HG03159 (cell line): ENCODE data around the gene ACAT2.
"Not testable (repeated sequence)": the region's sequence is repeated elsewhere in the genome, so short reads cannot be mapped to it uniquely, and the experiment has no call there.

Experiments used
- ATAC-seq: cut with Tn5 transposase; IDR thresholded peaks from one replicate; pipeline ENCODE4 v1.9.1; 2021; ENCODE audit warnings: mild to moderate bottlenecking, moderate library complexity; ENCODE audit not compliant: unreplicated experiment

ACAT2 gene

DNA sequence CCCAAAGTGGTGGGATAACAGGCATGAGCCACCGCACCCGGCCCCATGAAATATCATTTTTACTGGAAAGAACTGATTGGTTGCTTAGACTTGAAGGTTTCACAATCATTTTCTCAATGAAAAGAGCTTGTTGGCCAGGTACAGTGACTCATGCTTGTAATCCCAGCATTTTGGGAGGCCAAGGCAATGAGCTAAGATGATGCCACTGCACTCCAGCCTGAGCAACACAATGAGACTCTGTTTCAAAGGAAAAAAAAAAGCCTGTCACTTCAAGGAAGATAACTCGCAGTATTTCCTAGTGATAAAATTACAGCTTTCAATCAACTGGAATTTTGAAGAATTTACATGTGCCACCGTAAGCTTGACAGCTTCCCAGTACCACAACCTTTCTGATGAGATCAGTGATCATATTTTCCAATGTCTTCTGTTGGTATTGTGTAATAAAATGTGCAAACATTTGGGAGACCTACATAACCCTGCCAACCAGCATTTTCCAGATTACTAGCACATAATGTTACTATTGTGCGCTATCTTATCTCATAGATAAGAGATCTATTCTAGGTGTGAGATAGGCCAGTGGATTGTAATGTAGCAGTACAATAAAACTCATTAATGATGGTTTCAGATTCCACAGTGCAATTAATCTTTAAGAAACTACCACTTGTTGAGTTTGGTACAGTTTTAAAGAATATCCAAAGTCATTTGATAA is 45.5 kb downstream of the ACAT2 start:
- ATAC-seq, result no peak

DNA sequence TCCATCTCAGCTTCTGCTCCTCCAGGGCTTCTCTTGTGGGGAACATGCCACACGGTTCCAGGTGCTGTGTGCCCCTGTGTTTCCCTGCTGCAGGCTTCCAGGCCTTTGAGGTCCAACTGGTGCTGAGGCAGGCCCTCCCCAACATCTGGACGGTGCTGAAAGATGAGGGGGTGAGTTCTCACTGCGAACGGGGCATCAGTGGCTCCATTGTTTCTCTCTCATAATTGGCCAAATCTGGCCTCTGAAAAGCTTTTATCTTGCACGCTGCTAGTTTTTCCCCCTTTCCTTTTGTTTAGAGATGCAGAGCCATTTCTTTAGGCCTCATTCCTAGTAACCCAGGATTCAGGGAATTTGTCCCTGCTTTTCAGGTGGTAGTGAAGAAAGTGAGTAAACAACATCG is 46.8 kb downstream of the ACAT2 start:
- no peak for ATAC-seq

DNA sequence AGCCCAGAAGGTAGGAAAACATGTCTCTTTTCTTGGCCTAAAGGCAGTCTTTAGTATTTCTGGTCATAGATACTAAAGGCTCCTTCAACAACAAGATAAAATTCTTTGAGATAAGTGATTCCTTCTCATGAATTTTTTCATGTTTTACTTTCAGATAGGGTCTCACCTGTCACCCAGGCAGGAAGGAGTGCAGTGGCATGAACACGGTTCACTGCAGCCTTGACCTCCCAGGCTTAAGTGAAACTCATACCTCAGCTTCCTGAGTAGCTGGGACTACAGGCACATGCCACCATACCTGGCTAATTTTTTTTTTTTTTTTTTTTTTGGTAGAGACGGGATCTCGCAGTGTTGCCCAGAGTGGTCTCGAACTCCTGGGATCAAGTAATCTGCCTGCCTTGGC is 47.3 kb downstream of the ACAT2 start:
- no peak for ATAC-seq

DNA sequence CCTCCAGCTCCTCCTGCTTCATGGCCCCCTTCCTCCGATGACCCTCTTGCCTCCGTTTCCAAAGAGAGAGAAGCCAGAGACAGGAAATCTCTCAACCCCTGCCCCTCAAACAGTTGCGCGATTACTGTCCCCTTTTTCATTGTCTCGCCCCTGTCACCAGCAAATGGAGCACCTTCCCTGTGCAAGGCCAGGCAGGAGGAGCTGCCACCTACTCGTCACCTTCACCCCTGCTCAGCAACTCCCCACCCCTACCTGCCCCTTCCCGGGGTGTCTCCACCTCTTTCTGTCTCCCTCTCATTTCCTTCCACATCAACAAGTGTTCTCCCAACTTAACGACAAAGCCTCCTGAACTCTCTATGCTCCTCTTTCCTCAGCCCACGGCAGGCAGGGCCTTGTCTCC is 51.9 kb downstream of the ACAT2 start:
- ATAC-seq, result no peak

DNA sequence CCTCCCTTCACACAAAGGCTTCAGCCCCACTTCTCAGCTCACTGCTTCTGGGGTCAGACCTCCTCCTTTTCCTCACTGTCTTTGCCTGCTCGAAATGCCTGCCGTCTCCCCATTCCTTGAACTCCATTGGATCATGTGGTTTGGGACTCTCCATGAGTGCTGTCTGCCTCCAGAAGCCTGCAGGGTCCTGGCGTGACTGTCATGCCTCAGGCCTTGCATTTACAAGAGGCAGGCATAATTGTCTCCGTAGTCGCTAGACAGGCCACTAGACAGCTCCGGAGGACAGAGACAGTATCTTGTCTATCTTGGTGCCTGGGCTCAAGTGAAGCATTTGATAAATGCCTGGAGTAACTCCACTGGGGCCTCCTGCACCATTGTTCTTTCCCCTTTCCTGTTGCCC is 53.6 kb downstream of the ACAT2 start:
- no peak for ATAC-seq

DNA sequence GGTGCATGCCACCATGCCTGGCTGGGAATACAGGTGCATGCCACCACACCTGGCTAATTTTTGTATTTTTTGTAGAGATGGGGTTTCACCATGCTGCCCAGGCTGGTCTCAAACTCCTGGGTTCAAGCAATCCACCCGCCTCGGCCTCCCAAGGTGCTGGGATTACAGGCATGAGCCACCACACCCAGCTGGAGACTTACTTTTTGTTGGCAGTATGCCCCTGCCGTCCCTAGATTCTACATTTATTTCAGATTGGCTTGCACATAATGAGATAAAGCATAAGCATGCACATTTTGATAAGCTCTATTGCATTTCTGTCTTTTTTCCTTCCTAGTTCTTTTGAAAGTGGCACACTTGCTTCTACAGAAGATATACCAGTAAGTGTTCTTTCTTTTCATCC is 54.9 kb downstream of the ACAT2 start:
- ATAC-seq, result not testable (repeated sequence)

DNA sequence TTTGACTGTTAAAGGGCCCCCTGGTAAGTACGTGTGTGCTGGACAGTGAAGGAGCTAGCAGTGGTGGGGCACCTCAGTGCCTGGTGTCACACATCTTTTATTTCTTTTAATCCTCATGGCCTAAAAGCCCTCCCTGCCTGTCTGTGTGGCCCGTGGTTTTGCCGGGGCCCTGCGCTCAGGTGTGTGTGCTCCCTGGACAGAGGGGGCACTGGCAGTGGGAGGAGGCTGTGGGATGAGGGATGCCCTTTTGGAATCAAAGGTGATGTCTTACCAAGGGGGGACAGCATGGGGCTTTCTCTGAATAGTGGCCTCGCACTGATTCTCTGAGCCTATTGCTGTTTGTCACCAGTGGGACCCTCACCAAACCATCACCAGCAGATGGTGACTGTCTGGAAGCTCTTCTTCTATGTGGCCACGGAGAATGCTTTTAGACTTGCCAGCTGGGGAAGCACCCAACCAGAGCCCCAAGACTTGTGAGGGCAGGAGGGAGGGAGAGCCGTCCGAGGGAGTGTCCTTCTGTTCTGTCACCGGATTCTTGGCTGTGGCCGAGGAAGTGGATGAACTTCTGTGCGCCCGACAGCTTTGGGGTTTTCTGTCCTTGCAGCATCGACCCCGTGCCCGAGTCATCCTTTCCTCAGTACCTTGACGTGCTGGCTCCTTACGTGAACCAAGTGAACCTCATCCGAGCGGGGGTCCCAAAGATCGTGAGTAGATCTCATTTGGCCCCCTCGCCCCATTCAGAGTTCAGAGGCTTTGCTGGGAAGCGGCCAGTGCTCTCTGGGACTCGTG is 56.3 kb downstream of the ACAT2 start:
- ATAC-seq, result no peak

DNA sequence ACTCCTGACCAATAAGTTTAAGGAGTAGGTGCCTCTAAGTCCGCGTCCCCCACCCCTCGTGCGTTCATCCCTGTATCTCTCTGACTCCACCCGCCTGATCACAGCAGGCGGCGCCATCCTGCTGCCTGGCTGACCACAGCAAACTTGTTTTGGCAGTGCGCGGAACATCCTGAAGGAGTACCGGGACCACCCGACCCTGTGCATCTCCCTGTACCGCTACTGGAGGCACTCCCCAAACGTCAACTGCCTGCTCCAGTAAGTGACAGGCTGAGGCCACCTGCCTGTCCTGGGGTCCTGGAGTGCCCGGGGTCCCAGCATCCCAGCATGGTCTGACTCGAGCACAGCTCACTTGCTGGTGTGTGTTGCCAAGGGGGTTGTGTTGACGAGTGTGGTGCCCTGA is 57.3 kb downstream of the ACAT2 start:
- ATAC-seq, result no peak

DNA sequence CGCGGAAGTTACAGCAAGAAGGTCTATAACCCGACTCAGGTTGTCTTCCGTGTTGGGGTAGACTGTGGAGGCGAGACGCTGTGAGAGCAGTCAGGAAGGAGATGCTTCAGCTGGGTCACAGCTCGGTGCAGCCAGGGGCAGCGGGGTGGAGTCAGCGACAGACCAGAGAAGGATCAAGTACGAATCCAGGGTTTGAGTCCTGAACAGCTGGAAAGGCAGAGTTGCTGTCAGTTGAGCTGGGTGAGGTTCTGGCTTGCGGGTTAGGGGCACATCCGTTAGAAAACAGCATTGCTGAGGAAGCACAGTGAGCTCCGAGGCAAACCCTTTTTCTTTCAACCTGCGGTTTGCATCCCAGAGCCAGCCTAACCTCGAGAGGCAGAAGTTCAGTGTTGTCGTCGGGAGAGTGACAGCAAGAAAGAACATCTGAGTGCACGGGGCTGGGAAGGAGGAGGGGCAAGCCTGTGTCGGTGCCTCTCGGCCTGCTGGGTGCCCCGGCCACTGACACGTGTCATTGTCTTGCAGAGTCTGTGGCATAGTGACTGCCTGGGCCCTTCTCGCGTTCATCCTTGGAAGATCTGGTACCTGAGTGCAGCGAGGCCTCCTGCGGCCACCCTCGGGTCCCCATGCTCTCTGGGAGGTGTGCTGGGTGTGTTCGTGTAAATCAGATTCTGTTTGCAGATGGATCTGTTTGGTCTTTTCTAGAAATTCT is 58.2 kb downstream of the ACAT2 start:
- no peak for ATAC-seq

DNA sequence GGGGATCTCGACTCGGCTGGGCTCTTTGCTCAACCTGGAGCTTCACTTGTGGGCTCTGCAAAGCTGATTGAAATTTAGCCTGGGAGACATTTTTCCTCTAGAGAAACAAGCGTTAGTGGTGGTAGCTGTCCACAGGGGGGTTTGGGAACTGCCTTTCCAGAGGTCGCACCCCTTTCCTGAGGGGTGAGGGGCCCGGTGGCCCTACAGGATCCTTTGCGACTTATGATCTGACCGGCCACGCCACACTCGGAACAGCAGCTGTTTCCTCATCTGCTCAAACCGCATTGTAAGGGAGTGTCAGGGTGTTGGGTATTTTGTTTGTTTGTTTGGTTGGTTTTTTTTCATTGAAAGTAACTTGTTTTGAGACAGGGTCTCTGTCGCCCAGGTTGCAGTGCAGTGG is 59.3 kb downstream of the ACAT2 start:
- no peak for ATAC-seq

DNA sequence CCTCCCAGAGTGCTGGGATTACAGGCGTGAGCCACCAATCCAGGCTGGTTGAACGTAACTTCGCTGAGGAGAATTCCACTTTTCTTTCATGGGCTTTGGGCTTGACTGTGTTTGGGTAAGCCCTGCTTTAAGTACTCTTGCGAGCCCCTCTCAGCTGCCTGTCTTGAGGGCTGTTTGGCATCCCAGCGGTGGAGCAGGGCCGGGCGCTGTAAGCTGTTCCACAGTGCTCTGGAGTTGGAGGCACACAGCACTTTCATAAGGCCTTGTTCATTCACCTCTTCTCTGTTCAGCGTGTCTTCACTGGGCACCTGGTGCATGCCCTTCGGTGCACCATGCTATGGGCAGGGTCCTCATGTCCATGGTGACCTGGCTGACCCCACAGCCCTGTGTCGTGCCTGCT is 59.9 kb downstream of the ACAT2 start:
- ATAC-seq, result no peak

DNA sequence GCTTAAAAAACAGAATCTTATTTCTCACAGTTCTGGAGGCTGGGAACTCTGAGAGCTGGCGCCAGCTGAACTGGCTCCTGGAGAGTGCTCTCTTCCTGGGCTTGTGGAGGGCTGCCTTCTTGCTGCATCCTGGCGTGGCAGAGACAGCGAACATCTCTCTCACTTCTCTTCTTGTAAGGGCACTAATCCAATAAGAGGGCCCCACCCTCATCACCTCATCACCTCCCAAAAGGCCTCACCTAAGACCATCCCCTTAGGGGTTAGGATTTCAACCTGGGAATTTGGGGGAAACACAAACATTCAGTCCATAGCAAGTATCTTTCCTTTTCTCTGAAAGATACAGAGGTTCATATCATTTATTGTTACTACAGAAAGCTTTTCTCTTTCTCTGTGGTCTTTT is 62.1 kb downstream of the ACAT2 start:
- no peak for ATAC-seq

DNA sequence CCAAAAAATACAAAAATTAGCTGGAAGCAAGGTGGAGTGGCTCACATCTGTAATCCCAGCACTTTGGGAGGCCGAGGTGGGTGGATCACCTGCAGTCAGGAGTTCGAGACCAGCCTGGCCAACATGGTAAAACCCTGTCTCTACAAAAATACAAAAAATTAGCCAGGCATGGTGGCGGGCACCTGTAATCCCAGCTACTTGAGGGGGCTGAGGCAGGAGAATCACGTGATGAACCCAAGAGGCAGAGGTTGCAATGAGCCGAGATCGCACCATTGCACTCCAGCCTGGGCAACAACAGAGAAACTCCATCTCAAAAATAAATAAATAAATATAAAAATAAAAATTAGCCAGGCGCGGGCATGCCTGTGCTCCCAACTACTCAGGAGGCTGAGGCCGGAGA is 62.8 kb downstream of the ACAT2 start:
- not testable (repeated sequence) for ATAC-seq

DNA sequence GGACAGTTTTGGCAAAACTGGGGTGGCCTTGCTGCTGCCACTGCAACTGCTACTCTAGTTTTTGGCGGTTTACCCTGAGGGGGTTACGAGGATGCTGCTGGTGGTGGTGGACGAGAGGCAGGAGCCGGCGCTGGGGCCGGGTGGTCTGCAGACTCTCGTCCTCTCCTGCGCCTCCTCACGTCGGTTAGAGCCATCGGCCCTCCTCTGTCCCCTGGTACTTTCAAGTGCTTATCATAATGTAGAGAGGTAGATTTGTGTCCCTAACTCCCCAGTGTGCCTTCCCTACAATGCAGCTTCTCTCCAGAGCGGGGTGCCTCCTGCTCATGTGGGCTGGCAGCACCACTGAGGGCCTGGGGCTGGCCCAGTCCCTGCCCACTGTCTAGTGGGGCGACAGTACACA is 64.2 kb downstream of the ACAT2 start:
- ATAC-seq, result no peak

DNA sequence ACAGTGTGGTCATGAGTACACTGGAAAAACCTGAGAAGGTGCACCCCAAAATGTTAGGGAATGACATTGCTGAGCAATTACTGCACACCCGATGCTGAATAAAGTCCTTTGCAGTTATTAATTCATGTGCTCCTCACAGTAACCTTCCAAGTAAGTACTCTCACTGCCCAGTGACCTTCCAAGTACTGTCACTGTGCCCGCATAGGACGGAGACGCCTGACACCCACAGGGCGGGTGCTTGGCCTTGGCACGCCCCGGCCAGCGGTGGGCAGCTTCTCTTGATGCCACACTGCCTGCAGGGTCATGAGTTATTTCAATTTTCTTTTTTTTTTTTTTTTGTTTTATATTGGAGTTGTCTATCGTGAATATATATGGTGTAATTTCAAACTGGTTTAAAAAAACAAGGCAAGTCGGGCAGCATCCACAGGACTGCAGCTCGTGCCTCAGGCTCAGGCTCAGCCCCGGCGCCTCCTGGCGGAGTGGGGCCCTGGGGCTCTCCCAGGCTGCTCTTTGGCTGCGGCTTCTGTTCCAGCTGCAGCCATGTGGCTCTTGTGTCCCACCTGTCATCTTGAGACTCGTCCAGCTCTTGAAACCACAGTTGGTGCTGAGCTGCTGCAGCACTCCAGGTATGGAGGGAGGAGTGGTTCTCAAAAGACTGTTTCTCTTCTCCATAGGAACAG is 65.3 kb downstream of the ACAT2 start:
- ATAC-seq, result no peak

DNA sequence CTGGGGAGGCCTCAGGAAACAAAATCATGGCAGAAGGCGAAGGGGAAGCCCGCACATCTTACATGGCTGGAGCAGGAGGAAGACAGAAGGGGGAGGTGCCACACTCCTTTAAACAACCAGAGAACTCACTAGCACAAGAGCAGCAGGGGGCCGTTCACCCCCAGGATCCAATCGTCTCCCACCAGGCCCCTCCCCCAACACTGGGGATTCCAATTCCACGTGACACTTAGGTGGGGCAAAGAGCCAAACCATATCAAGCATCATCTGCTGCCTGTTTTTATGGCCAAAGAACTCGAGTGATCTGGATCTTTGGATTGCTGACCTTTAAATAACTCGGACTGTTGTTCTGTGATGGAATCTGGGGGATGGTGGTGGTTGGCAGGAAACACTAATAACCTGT is 66.2 kb downstream of the ACAT2 start:
- no peak for ATAC-seq
